Fibroblast of peridontal ligament (primary cell): ENCODE measurements around the gene MAPK11.
"Not testable (repeated sequence)": the region's sequence is repeated elsewhere in the genome, so short reads cannot be mapped to it uniquely, and the experiment has no call there.

ENCODE experiments used
- DNase-seq: peaks from one replicate; pipeline ENCODE4 v3.0.0-alpha.2; 2010; ENCODE audit errors: extremely low read depth

MAPK11 gene

GRCh38 chr22:50276143-50276542 lies 6.0 kb upstream of the MAPK11 start:
- DNase-seq = peak; percentile 54

GRCh38 chr22:50275181-50276055 lies 5.2 kb upstream of the MAPK11 start:
- DNase-seq = no peak

GRCh38 chr22:50274771-50275170 lies 4.6 kb upstream of the MAPK11 start:
- DNase-seq = no peak

GRCh38 chr22:50274311-50274710 lies 4.1 kb upstream of the MAPK11 start:
- peak; percentile 51 for DNase-seq

- DNase-seq = not testable (repeated sequence)
Measured at GRCh38 chr22:50273781-50274180, 3.6 kb upstream of the MAPK11 start.

- DNase-seq = not testable (repeated sequence)
Measured at GRCh38 chr22:50273352-50273751, 3.2 kb upstream of the MAPK11 start.

GRCh38 chr22:50272044-50272802 lies 2.0 kb upstream of the MAPK11 start:
- no peak for DNase-seq

- no peak for DNase-seq
Measured at GRCh38 chr22:50271519-50271970, 1.4 kb upstream of the MAPK11 start.

GRCh38 chr22:50270666-50271394 lies 650 bp upstream of the MAPK11 start:
- peak; percentile 61 for DNase-seq

- no peak for DNase-seq
Measured at GRCh38 chr22:50269573-50269969, 609 bp downstream of the MAPK11 start.

GRCh38 chr22:50268655-50269113 lies 1.5 kb downstream of the MAPK11 start:
- no peak for DNase-seq

- DNase-seq = peak; percentile 24
Measured at GRCh38 chr22:50267591-50268390, 2.4 kb downstream of the MAPK11 start.

GRCh38 chr22:50266994-50267393 lies 3.2 kb downstream of the MAPK11 start:
- no peak for DNase-seq

- DNase-seq = no peak
Measured at GRCh38 chr22:50264946-50265669, 5.1 kb downstream of the MAPK11 start.

- DNase-seq = no peak
Measured at GRCh38 chr22:50264104-50264745, 6.0 kb downstream of the MAPK11 start.

- no peak for DNase-seq
Measured at GRCh38 chr22:50262973-50263617, 7.1 kb downstream of the MAPK11 start.

- DNase-seq = no peak
Measured at GRCh38 chr22:50262460-50262911, 7.7 kb downstream of the MAPK11 start.

- DNase-seq = no peak
Measured at GRCh38 chr22:50261615-50262459, 8.3 kb downstream of the MAPK11 start, which contains the start of gene MAPK12. Gene MAPK12 (minus strand): TSS chr22:50261683. CDS start chr22:50261509, 174 bp downstream.
